ENCODE results near the gene APMAP. TPM values are rescaled to one million over a fixed set of nuclear protein-coding genes. Genes with fewer than 3 reads are reported as not detected.

APMAP gene
- total and polyA plus RNA-seq, 9 of the 15 experiments (the other 6 are each of a cell fraction or from before 2014, with no cell fraction given), result 6.7 to 18.2 (median 14.4) TPM

- ATAC-seq (no peak), DNase-seq (ENCODE audit: extremely low read depth in 1 of 4, low spot score in 3 of 4) (no peak), FAIRE-seq (no peak)
- Histone ChIP-seq H3K9me3 (replicated peaks; ENCODE audit: control insufficient read depth, insufficient read depth, low read depth, low read length) (no peaks in the 10 kb centered on the region), H3K27ac (ENCODE audit: extremely low read depth, low read depth, low read length) (no peak overlapping the region), H3K27me3 (ENCODE audit: control insufficient read depth in 2 of 2, insufficient read depth in 2 of 2, low read length in 2 of 2) (peaks cover 0 to 21% of the 10 kb centered on the region in 2 experiments; a peak in 2 of 5 replicates), H3K36me3 (ENCODE audit: control insufficient read depth, insufficient read depth, low read length) (no peaks in the 10 kb centered on the region), H3K4me3 (no peak overlapping the region), H2AFZ (ENCODE audit: low read depth, low read length) (no peak overlapping the region), H4K20me1 (replicated peaks; ENCODE audit: control insufficient read depth, insufficient read depth, low read length) (no peaks in the 10 kb centered on the region), H3K4me2 (ENCODE audit: insufficient read depth, low read length) (no peak overlapping the region), H3K9me1 (ENCODE audit: control insufficient read depth, insufficient read depth, low read length) (no peaks in the 10 kb centered on the region), H3K79me2 (ENCODE audit: control insufficient read depth, insufficient read depth, low read length) (no peaks in the 10 kb centered on the region), H3K4me1 (replicated peaks in 1 of 2; ENCODE audit: control insufficient read depth in 2 of 2, insufficient read depth in 2 of 2, low read length in 2 of 2) (peaks cover 2 to 4% of the 10 kb centered on the region in 2 experiments; a peak in 2 of 5 replicates), H3K9ac (ENCODE audit: insufficient read depth in 1 of 2, low read depth in 2 of 2, low read length in 2 of 2) (no peak overlapping the region)
- ChIA-PET CTCF (ENCODE audit: low intra/inter-chr PET ratio) (no interaction called here), POLR2A (no interaction called here)
- intact Hi-C loops (cut with micrococcal nuclease) (no loop called here), in situ Hi-C loops (cut with MboI) (no loop called here)
- WGBS (ENCODE audit: insufficient coverage, low coverage, missing lambda C conversion rate), result 1% methylated on average over 13 of the region's 15 CpGs
- TF ChIP-seq ZMIZ1 (IDR thresholded peaks at IDR 0.05; ENCODE audit: low read depth in 2 of 2, low read length in 2 of 2) (no peak), TCF7 (IDR thresholded peaks at IDR 0.05; ENCODE audit: borderline replicate concordance) (no peak), HNRNPL (IDR thresholded peaks at IDR 0.05; ENCODE audit: low read depth, low read length) (no peak), ZNF217 (CRISPR knock-in tag; IDR thresholded peaks at IDR 0.05) (no peak), RB1 (IDR thresholded peaks at IDR 0.05; ENCODE audit: low read depth) (no peak), RUNX1 (IDR thresholded peaks at IDR 0.05; ENCODE audit: low read depth) (no peak), CTBP1 (IDR thresholded peaks at IDR 0.05; ENCODE audit: borderline replicate concordance) (no peak), POLR2B (IDR thresholded peaks at IDR 0.05; ENCODE audit: low read depth, partially characterized antibody) (no peak), ESRRB (CRISPR knock-in tag; IDR thresholded peaks at IDR 0.05; ENCODE audit: borderline replicate concordance) (no peak), CBFA2T2 (conservative IDR thresholded peaks at IDR 0.05) (no peak), POLR2A (conservative IDR thresholded peaks at IDR 0.05) (no peak), WHSC1 (IDR thresholded peaks at IDR 0.05; ENCODE audit: low read length) (no peak)
- BruUV-seq (replicated peaks), result no TSS peak
These were observed 44.9 kb upstream of the APMAP start for GRCh38 chr20:25037288-25038102.

All from K562 (cell line).